ENCODE results near the gene USP5.

USP5 gene

DNA sequence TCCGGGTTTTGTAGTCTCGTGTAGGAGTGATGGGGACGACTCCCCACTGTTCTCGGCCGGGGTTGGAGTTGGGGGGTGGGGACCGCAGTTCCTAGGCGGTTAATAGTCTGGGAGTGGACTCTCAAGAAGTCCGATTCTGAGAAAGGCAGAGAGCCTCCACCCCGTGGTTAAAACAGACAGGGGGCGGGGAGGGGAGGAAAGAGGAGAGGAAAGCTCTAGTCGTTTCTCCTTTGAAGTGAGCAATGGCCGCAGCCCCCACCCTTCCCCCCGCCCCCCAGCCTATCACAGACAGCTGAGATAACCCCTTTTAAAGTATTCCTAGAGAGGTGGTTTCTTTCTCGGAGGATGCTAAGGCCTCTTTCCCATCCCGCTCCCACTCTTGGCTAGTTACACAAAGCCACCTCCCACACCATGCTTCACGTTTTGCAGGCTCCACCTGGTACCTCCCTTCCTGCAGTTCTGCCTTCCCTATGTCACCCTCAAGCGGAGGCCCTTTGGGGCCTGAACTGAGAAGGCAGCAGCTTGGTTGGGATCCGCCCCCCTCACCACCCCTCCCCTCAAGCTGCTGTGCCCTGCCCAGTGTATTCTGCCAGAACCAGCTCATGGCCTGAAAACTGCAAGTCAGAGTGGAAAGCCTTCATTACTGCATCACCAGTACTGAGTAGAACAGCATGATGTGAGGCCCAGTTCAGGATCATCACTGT lies 853 bp downstream of the USP5 start:
- H3K27me3 ChIP-seq (ENCODE audit: insufficient read depth, low read depth, severe bottlenecking), result no peaks in the 10 kb centered on the region
- H3K27ac ChIP-seq, result peak overlapping the region; percentile 92
- H3K36me3 ChIP-seq, result peaks cover 63% of the 10 kb centered on the region
- peak overlapping the region; percentile 77 for H3K4me3 ChIP-seq (ENCODE audit: low read depth, low read length)
- no peaks in the 10 kb centered on the region for H3K9me3 ChIP-seq (ENCODE audit: severe bottlenecking)
- peak; percentile 79 for DNase-seq
- TF ChIP-seq, protein P1, sequence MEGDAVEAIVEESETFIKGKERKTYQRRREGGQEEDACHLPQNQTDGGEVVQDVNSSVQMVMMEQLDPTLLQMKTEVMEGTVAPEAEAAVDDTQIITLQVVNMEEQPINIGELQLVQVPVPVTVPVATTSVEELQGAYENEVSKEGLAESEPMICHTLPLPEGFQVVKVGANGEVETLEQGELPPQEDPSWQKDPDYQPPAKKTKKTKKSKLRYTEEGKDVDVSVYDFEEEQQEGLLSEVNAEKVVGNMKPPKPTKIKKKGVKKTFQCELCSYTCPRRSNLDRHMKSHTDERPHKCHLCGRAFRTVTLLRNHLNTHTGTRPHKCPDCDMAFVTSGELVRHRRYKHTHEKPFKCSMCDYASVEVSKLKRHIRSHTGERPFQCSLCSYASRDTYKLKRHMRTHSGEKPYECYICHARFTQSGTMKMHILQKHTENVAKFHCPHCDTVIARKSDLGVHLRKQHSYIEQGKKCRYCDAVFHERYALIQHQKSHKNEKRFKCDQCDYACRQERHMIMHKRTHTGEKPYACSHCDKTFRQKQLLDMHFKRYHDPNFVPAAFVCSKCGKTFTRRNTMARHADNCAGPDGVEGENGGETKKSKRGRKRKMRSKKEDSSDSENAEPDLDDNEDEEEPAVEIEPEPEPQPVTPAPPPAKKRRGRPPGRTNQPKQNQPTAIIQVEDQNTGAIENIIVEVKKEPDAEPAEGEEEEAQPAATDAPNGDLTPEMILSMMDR (IDR thresholded peaks at IDR 0.05; ENCODE audit: low read depth, low read length), result no peak

DNA sequence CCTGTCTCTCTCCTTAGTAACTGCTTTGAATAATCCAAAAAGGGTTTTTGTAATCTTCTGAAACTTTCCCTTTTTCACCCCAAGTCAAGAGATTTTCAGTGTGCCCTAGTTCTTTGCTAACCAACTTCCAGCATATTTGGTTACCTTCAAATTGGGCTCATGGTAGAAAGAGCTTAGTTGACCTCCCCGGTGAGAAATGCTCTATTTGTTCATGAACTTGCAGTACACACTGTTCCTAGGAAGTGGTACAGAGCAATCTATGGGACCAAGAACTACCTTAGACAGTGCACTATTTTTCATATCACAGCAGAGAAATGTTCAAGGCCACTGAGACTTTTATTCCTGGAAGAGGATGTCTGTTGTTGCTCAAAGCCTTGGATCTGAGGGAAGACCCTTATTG lies 1.7 kb downstream of the USP5 start:
- no peaks in the 10 kb centered on the region for H3K27me3 ChIP-seq (ENCODE audit: insufficient read depth, low read depth, severe bottlenecking)
- H3K4me3 ChIP-seq (ENCODE audit: low read depth, low read length), result peak overlapping the region; percentile 77; the same call in 1 of the 2 replicates
- DNase-seq, result no peak
- peaks cover 63% of the 10 kb centered on the region for H3K36me3 ChIP-seq
- no peaks in the 10 kb centered on the region for H3K9me3 ChIP-seq (ENCODE audit: severe bottlenecking)
- peak overlapping the region; percentile 92 for H3K27ac ChIP-seq
- TF ChIP-seq, protein P1 (IDR thresholded peaks at IDR 0.05; ENCODE audit: low read depth, low read length), result no peak

DNA sequence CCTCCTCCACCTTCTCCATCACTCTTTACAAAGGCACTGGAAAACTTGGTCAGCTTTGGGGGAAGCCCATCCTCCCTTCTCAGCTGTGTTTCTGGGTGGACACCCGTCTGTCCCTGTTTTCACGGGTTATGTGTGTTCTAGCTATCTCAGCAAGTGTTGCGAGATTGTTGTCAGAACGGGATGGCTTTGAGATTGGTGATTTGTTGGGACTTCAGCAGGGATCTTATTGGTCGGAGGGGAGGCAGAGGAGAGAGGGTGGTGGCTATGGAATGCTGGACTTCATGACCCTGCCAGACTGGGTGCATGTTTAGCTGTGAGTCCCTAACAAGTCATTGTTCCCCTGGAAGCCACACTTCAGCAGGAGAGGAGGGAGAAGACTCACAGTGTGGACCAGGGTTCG lies 2.1 kb downstream of the USP5 start:
- no peaks in the 10 kb centered on the region for H3K27me3 ChIP-seq (ENCODE audit: insufficient read depth, low read depth, severe bottlenecking)
- TF ChIP-seq, protein P1 (IDR thresholded peaks at IDR 0.05; ENCODE audit: low read depth, low read length), result no peak
- H3K27ac ChIP-seq, result no peak overlapping the region; the same call in 1 of the 2 replicates
- H3K36me3 ChIP-seq, result peaks cover 63% of the 10 kb centered on the region
- H3K9me3 ChIP-seq (ENCODE audit: severe bottlenecking), result no peaks in the 10 kb centered on the region
- H3K4me3 ChIP-seq (ENCODE audit: low read depth, low read length), result no peak overlapping the region
- no peak for DNase-seq

DNA sequence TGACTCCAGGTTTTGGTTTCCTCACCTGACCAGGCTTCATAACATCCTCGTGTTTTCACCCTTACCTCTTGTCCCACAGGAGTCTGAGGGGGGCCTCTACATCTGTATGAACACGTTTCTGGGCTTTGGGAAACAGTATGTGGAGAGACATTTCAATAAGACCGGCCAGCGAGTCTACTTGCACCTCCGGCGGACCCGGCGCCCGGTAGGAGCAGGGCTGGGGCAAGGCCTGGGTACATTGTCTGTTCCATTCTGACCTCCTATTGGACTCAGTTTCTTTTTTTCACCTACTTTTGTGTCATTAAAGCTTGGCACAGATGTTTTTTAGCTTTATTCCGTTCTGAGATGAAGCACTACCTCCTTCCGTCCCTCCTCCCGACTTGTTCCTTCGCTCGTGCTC lies 3.4 kb downstream of the USP5 start:
- Histone ChIP-seq H3K27me3 (ENCODE audit: insufficient read depth, low read depth, severe bottlenecking) (no peaks in the 10 kb centered on the region), H3K27ac (no peak overlapping the region), H3K4me3 (ENCODE audit: low read depth, low read length) (no peak overlapping the region), H3K36me3 (peaks cover 62% of the 10 kb centered on the region), H3K9me3 (ENCODE audit: severe bottlenecking) (no peaks in the 10 kb centered on the region)
- TF ChIP-seq, protein P1 (IDR thresholded peaks at IDR 0.05; ENCODE audit: low read depth, low read length), result no peak
- no peak for DNase-seq

DNA sequence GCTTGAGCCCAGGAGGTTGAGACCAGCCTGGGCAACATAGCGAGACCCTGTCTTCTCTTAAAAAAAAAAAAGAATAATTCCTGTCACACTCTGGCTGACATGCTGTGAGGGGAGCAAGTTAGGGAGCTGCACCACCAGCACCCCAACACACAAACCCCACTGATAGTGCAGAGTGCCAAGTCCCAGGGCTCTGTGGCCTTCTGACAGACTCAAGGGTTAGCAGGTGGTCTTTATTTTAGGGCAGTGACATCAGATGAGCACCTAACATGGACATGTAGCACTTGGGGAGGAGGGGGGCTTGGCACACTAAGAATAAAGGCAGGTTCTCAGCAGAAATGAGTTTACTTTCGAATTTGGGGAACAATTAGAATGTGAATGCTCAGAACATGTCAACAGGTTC lies 6.8 kb downstream of the USP5 start:
- Histone ChIP-seq H3K27ac (no peak overlapping the region), H3K27me3 (ENCODE audit: insufficient read depth, low read depth, severe bottlenecking) (no peaks in the 10 kb centered on the region), H3K9me3 (ENCODE audit: severe bottlenecking) (no peaks in the 10 kb centered on the region), H3K36me3 (peaks cover 86% of the 10 kb centered on the region), H3K4me3 (ENCODE audit: low read depth, low read length) (no peak overlapping the region)
- DNase-seq, result no peak
- TF ChIP-seq, protein P1 (IDR thresholded peaks at IDR 0.05; ENCODE audit: low read depth, low read length), result no peak

DNA sequence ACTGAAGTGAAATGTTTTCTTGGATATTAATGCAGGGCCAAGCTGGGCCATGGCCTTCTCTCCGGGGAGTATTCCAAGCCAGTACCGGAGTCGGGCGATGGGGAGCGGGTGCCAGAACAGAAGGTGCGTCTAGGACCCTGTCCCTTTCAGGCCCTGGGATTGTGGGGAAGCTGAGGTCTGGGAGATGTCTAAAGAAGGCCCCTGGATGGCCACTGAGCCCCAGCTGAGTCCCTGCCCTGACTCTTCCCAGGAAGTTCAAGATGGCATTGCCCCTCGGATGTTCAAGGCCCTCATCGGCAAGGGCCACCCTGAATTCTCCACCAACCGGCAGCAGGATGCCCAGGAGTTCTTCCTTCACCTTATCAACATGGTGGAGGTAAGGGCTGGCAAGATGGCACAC lies 8.2 kb downstream of the USP5 start:
- DNase-seq, result no peak
- no peaks in the 10 kb centered on the region for H3K9me3 ChIP-seq (ENCODE audit: severe bottlenecking)
- H3K36me3 ChIP-seq, result peaks cover 94% of the 10 kb centered on the region
- H3K27me3 ChIP-seq (ENCODE audit: insufficient read depth, low read depth, severe bottlenecking), result no peaks in the 10 kb centered on the region
- no peak overlapping the region for H3K27ac ChIP-seq
- H3K4me3 ChIP-seq (ENCODE audit: low read depth, low read length), result no peak overlapping the region
- TF ChIP-seq, protein P1 (IDR thresholded peaks at IDR 0.05; ENCODE audit: low read depth, low read length), result no peak
